VCaP (cell line): Measurements from ENCODE around the gene GATA3.

ENCODE experiments used
- H3K27ac ChIP-seq: fragments of 450-650 bp; 2 replicates; pipeline ENCODE4 v1.5.1; 2017
- CTCF ChIP-seq: fragments of 450-650 bp; conservative IDR thresholded peaks from 2 replicates; pipeline ENCODE4 v1.5.1; 2017; ENCODE audit warnings: mild to moderate bottlenecking, moderate library complexity

GATA3 gene

GRCh38 chr10:8054494-8055407 lies at the start of gene GATA3:
Gene GATA3, plus strand, starts transcription at chr10:8054688. Its CDS starts 968 bp downstream, at chr10:8055656.
- TF ChIP-seq CTCF: no peak
- H3K27ac ChIP-seq: no peak within 1 kb of the TSS; the same call in 1 of the 2 replicates

GRCh38 chr10:8006274-8006999 lies 48.1 kb upstream of the GATA3 start:
- TF ChIP-seq CTCF: no peak

GRCh38 chr10:8009031-8009430 lies 45.5 kb upstream of the GATA3 start:
- H3K27ac ChIP-seq: no peak overlapping the region
- no peak for TF ChIP-seq CTCF

More at GRCh38 chr10:8006274-8006999, 48.1 kb upstream of the GATA3 start:
- H3K27ac ChIP-seq: no peak overlapping the region

GRCh38 chr10:8013006-8013405 lies 41.5 kb upstream of the GATA3 start:
- TF ChIP-seq CTCF: no peak
- H3K27ac ChIP-seq: peak overlapping the region; percentile 70

GRCh38 chr10:8013619-8014018 lies 40.9 kb upstream of the GATA3 start:
- H3K27ac ChIP-seq: peak overlapping the region; percentile 70; the same call in 1 of the 2 replicates

GRCh38 chr10:8014649-8015048 lies 39.8 kb upstream of the GATA3 start:
- no peak for TF ChIP-seq CTCF
- H3K27ac ChIP-seq: no peak overlapping the region; the same call in 1 of the 2 replicates

More at GRCh38 chr10:8013619-8014018, 40.9 kb upstream of the GATA3 start:
- no peak for TF ChIP-seq CTCF

- H3K27ac ChIP-seq: no peak overlapping the region
- TF ChIP-seq CTCF: no peak
Observed at GRCh38 chr10:8017277-8017676, 37.2 kb upstream of the GATA3 start.
